Measurements from ENCODE around the gene SLC6A7.

DNA sequence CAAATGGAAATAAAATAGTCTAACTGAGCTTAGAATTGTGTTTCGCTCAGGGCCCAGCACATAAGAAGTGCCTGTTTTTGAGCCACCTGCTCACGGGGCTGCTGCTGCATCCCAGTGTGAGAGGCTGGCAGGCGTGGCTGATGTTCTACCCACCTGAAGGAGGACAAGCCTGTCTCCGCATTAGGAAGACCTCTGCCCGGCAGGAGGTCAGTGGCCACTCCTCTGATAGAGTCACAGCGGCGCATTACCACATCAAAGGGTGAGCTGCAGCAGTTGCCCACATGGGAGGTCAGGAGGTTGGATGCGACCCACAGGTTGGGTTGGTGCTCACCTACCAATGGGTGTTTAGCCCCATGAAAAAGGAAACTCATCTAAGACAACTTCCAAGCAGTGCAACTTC, 3.7 kb upstream of the SLC6A7 start:
- TF ChIP-seq, protein P1, sequence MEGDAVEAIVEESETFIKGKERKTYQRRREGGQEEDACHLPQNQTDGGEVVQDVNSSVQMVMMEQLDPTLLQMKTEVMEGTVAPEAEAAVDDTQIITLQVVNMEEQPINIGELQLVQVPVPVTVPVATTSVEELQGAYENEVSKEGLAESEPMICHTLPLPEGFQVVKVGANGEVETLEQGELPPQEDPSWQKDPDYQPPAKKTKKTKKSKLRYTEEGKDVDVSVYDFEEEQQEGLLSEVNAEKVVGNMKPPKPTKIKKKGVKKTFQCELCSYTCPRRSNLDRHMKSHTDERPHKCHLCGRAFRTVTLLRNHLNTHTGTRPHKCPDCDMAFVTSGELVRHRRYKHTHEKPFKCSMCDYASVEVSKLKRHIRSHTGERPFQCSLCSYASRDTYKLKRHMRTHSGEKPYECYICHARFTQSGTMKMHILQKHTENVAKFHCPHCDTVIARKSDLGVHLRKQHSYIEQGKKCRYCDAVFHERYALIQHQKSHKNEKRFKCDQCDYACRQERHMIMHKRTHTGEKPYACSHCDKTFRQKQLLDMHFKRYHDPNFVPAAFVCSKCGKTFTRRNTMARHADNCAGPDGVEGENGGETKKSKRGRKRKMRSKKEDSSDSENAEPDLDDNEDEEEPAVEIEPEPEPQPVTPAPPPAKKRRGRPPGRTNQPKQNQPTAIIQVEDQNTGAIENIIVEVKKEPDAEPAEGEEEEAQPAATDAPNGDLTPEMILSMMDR (IDR thresholded peaks at IDR 0.05) = no peak
- no peak for TF ChIP-seq EP300 (IDR thresholded peaks at IDR 0.05)
- no peak for TF ChIP-seq POLR2A (IDR thresholded peaks at IDR 0.05)
